AG09309 (cell line): ENCODE measurements around the gene CNIH2.

Experiments
- DNase-seq: peaks from one replicate; pipeline ENCODE4 v3.0.0-alpha.2; 2010; ENCODE audit warnings: low read depth
- H3K4me3 ChIP-seq: 2 replicates; pipeline ENCODE4 v1.5.1; 2011; ENCODE audit warnings: mild to moderate bottlenecking, low read depth, low read length, moderate library complexity; ENCODE audit not compliant: control insufficient read depth
- TF ChIP-seq, protein P1 (sequence below): IDR thresholded peaks from 2 replicates; pipeline ENCODE4 v1.5.1; 2011; ENCODE audit warnings: mild to moderate bottlenecking, low read depth, low read length, inconsistent platforms; ENCODE audit not compliant: insufficient read depth, control insufficient read depth; ENCODE audit errors: missing control alignments

The CNIH2 gene

DNA sequence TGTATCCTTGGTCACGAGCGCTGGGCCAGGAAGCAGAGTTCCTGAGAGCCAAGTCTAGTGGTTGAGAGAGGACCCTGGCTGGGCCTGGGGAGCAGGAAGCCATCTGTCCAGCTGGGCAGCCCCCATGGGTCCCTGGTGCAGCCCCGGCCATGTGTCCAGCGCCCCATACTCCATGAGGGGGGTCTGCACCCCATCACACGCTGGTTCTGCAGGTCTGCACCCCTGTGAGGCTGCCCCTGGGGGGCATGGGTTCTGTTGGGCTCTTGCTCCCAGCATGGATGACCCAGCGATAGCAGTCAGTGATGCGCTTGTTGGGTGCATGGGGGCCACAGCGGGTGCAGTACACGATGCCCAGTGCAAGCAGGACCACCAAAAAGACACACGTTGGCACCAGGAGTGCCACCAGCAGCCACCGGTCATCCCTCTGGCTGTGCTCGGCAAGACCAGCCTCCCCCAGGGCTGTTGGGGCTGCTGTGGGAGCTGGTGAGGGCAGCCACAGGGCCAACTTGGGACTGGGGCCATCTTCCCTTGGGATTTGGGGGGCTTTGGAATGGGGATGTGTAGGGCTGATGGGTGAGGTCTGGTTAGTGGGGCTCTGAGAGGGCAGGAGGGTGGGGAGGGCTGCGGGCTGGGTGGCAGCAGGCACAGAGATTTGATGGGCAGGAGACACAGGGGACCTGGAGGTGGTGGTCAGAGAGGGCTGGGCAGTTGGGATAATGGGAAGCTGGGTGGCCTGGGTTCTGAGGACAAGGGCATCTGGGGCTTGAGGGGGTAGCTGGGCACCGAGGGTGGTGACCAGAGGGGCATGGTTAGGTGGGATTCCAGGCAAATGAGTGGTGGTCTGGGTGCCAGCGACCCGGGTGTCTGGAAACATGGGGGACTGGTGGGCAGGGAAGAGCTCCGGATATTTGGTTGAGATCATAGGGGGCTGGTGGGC lies 36.9 kb downstream of the CNIH2 start:
- TF ChIP-seq, protein P1, sequence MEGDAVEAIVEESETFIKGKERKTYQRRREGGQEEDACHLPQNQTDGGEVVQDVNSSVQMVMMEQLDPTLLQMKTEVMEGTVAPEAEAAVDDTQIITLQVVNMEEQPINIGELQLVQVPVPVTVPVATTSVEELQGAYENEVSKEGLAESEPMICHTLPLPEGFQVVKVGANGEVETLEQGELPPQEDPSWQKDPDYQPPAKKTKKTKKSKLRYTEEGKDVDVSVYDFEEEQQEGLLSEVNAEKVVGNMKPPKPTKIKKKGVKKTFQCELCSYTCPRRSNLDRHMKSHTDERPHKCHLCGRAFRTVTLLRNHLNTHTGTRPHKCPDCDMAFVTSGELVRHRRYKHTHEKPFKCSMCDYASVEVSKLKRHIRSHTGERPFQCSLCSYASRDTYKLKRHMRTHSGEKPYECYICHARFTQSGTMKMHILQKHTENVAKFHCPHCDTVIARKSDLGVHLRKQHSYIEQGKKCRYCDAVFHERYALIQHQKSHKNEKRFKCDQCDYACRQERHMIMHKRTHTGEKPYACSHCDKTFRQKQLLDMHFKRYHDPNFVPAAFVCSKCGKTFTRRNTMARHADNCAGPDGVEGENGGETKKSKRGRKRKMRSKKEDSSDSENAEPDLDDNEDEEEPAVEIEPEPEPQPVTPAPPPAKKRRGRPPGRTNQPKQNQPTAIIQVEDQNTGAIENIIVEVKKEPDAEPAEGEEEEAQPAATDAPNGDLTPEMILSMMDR: no peak
- no peak for DNase-seq
- H3K4me3 ChIP-seq: peak overlapping the region; percentile 74

GRCh38 chr11:66315498-66315885 lies 37.5 kb downstream of the CNIH2 start:
- DNase-seq: no peak
- peak overlapping the region; percentile 74 for H3K4me3 ChIP-seq

DNA sequence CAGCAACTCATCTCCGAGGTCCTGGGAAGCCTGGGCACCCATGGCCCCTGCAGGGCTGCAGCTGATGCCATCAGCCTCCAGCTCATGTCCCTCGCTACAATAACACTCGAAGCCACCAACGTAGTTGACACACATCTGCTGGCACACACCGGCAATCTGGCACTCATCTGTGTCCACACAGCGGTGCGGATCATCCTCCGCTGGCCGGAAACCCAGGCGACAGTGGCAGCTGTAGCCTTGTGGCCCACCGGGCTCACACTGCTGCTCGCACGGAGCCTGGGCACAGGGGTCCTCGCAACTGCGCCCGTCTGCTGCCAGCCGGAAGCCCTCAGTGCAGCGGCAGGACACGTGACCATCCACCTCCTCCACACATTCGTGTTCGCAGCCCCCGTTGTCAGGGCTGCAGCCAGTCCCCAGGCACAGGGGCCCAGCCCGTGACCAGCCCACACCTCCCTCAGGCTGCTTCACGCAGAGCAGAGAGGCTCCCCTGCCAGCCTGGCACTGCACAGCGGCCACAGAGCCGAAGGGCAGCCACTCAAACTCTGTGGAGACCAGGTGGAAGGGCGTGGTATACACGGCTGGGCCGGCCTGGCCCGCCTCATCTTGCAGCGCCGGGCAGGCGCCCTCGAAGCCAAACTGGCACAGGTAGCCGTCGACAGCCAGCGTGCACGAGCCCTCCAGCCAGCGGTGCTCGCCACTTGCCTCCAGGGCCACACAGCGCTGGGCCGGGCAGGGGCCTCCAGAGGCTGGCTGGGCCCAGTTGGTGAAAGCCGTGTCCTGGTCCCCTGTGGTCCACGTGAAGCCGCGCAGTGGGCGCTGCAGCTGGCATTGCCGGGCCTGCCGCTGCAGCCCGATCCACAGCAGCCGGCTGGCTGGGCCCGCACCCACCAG lies 38.2 kb downstream of the CNIH2 start:
- peak overlapping the region; percentile 74 for H3K4me3 ChIP-seq
- TF ChIP-seq, protein P1: no peak
- DNase-seq: no peak

More at GRCh38 chr11:66315498-66315885, 37.5 kb downstream of the CNIH2 start:
- TF ChIP-seq, protein P1: no peak

- DNase-seq: no peak
- TF ChIP-seq, protein P1: no peak
- H3K4me3 ChIP-seq: peak within 1 kb of the TSS; percentile 74
These were observed 38.9 kb downstream of the CNIH2 start, which contains the start of gene CD248 for GRCh38 chr11:66316849-66317251. Gene CD248, minus strand, starts transcription at chr11:66317044. Its CDS starts 17 bp downstream, at chr11:66317027.

DNA sequence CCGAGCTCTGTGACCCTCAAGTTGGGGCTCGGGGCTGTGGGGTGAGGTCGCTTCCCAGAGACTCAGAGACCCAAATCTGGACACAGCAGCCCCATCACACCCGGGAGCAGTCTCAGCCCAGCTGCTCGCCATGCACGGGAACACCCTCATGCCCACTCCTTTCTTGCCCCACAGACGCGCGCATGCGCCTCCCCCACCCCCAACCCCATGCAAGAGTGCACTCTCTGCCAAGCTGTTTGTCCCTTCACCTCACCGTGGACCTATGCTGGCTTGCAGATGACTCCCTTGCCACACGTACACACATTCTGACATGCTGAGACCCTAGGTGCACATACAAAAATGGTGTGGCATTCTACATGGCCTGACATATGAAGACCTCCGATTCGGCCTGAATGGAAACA lies 39.3 kb downstream of the CNIH2 start:
- no peak for DNase-seq
- TF ChIP-seq, protein P1: no peak
- peak overlapping the region; percentile 30 for H3K4me3 ChIP-seq
